Coronary artery (tissue), 2 donors: ENCODE results near the gene SMCP.

Experiments
- DNase-seq: peaks from one replicate; pipeline ENCODE4 v3.0.0-alpha.2; 2017; ENCODE audit warnings: low spot score
- H3K27ac ChIP-seq, 2 donors: fragments of 200-600 bp; sonication (generic); one replicate each; pipeline ENCODE4 v1.5.1; 2016 to 2019
- H3K4me3 ChIP-seq: fragments of 200-600 bp; sonication (generic); 2 replicates; pipeline ENCODE4 v1.5.1; 2016; ENCODE audit warnings: mild to moderate bottlenecking, moderate library complexity
- CTCF ChIP-seq: fragments of 200-600 bp; sonication (generic); IDR thresholded peaks from one replicate; pipeline ENCODE4 v1.5.1; 2019; ENCODE audit warnings: antibody characterized with exemption

The SMCP gene

DNA sequence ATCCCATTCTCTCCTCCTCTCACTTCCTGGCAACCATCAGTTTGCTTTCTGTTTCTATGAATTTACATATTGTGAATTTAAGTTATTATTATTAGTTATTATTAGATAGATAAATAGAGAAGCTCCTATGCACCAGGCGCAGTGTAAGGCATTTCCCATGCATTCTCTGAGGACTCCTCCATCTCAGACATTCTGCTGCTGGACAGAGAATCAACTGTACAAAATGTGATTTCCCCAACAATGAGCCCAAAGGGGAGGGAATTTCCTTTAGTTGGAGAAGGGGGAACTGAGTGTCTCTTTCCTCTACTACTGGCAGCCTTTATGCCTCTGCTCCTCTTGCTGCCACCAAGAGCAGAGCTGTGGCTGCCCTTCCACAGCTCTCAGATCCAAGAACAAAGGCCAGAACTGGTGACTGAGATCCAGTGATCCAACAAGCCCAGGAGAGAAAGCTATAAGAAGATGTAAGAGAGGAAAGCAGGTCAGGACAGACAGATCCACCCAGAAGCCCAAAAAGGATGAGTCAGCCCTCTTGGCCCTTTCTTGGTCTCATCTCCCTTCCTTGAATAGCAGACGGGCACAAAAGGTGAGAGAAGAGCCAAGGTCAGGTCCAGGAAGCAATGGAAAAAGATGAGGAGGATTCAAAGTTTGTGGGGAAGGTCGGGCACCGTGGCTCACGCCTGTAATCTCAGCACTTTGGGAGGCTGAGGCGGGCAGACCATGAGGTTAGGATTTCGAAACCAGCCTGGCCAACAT is 26.7 kb downstream of the SMCP start:
- no peak for DNase-seq
- no peak overlapping the region for H3K27ac ChIP-seq
- TF ChIP-seq CTCF: no peak
- no peak overlapping the region for H3K4me3 ChIP-seq

DNA sequence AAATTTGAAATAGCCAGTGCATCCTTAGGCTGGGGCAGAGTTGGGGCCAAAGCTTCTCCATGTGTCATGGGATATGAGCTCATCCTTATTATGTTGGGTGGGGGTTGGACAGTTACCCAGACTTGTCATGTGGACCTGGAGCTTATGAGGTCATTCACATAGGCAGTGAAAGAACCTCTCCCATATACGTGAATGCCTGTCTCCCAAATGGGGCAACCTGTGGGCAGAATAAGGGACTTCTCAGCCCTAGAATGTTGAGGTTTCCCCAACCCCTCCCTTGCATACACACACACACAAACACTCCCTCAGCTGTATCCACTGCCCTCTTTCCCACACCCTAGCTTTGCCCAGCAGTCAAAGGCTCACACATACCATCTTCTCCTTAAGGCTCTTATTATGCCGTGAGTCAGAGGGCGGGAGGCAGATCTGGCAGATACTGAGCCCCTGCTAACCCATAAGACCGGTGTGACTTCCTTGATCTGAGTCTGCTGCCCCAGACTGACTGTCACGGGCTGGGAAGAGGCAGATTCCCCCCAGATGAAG is 28.0 kb downstream of the SMCP start:
- no peak for TF ChIP-seq CTCF
- Histone ChIP-seq H3K4me3 (no peak overlapping the region), H3K27ac (no peak overlapping the region)
- DNase-seq: no peak

- Histone ChIP-seq H3K4me3 (no peak within 1 kb of the TSS), H3K27ac (no peak within 1 kb of the TSS)
- no peak for TF ChIP-seq CTCF
- DNase-seq: no peak
These were observed 29.8 kb downstream of the SMCP start, which contains the start of gene IVL for GRCh38 chr1:152907686-152908601. Gene IVL, plus strand, starts transcription at chr1:152908546. Its CDS starts 1,252 bp downstream, at chr1:152909798.

GRCh38 chr1:152909206-152909605 is 31.1 kb downstream of the SMCP start:
- no peak for TF ChIP-seq CTCF

GRCh38 chr1:152912471-152912870 is 34.3 kb downstream of the SMCP start:
- no peak for TF ChIP-seq CTCF
- no peak overlapping the region for H3K4me3 ChIP-seq
- DNase-seq: no peak
- no peak overlapping the region for H3K27ac ChIP-seq

More at GRCh38 chr1:152909206-152909605, 31.1 kb downstream of the SMCP start:
- Histone ChIP-seq H3K27ac (no peak overlapping the region), H3K4me3 (no peak overlapping the region)
- DNase-seq: no peak

DNA sequence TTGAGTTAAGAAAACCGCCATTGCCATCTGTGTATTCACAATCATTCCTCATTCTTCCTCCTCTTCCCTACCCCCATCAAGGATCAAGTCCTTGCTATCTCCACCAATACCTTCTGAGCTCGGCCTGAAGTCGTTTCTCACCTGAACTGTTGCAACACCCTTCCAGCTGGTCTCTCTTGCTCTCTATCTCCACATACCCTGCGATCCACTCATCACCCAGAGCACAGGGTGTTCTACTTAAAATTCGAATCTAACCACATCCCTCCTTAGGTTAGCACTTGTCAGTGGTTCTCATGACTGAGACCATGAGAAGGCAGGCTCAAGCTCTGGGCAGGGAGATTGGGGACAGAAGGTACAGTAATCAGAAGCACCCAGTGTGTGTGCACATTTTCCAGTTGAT is 34.8 kb downstream of the SMCP start:
- H3K4me3 ChIP-seq: no peak overlapping the region
- no peak for TF ChIP-seq CTCF
- H3K27ac ChIP-seq: no peak overlapping the region
- DNase-seq: no peak
